GM18511 (cell line): ENCODE measurements around the gene IL27RA.
"Not testable (repeated sequence)": the region's sequence is repeated elsewhere in the genome, so short reads cannot be mapped to it uniquely, and the experiment has no call there.

ENCODE experiments used
- ATAC-seq: cut with Tn5 transposase; IDR thresholded peaks from one replicate; pipeline ENCODE4 v1.9.1; 2021; ENCODE audit warnings: mild to moderate bottlenecking, moderate library complexity; ENCODE audit not compliant: unreplicated experiment

The IL27RA gene

GRCh38 chr19:14027856-14028450 lies 3.6 kb upstream of the IL27RA start, which contains the start of gene RLN3:
RLN3 (plus strand) TSS chr19:14028148; CDS start chr19:14028205, 57 bp downstream.
- ATAC-seq: no peak

GRCh38 chr19:14028901-14029300 lies 2.7 kb upstream of the IL27RA start:
- no peak for ATAC-seq

- no peak for ATAC-seq
Observed at GRCh38 chr19:14030997-14031718, 404 bp upstream of the IL27RA start.

- no peak for ATAC-seq
Observed at GRCh38 chr19:14033946-14034345, 2.4 kb downstream of the IL27RA start.

GRCh38 chr19:14035159-14035558 lies 3.6 kb downstream of the IL27RA start:
- not testable (repeated sequence) for ATAC-seq

- ATAC-seq: no peak
Observed at GRCh38 chr19:14035706-14036105, 4.1 kb downstream of the IL27RA start.

GRCh38 chr19:14039181-14039580 lies 7.6 kb downstream of the IL27RA start:
- ATAC-seq: no peak

GRCh38 chr19:14042659-14043608 lies 11.4 kb downstream of the IL27RA start:
- ATAC-seq: not testable (repeated sequence)

- not testable (repeated sequence) for ATAC-seq
Observed at GRCh38 chr19:14047866-14048265, 16.3 kb downstream of the IL27RA start.

GRCh38 chr19:14048443-14049153 lies 17.0 kb downstream of the IL27RA start:
- ATAC-seq: no peak

- ATAC-seq: no peak
Observed at GRCh38 chr19:14050512-14050911, 18.9 kb downstream of the IL27RA start.

GRCh38 chr19:14050961-14051360 lies 19.4 kb downstream of the IL27RA start:
- not testable (repeated sequence) for ATAC-seq

- no peak for ATAC-seq
Observed at GRCh38 chr19:14051980-14052379, 20.4 kb downstream of the IL27RA start.

- no peak for ATAC-seq
Observed at GRCh38 chr19:14052470-14052869, 20.9 kb downstream of the IL27RA start.

- no peak for ATAC-seq
Observed at GRCh38 chr19:14053032-14053431, 21.5 kb downstream of the IL27RA start.

GRCh38 chr19:14053500-14053899 lies 21.9 kb downstream of the IL27RA start:
- ATAC-seq: no peak

- no peak for ATAC-seq
Observed at GRCh38 chr19:14054099-14054498, 22.5 kb downstream of the IL27RA start.

GRCh38 chr19:14054721-14055120 lies 23.2 kb downstream of the IL27RA start:
- ATAC-seq: no peak

GRCh38 chr19:14055396-14055795 lies 23.8 kb downstream of the IL27RA start:
- no peak for ATAC-seq

GRCh38 chr19:14056069-14056666 lies 24.6 kb downstream of the IL27RA start:
- no peak for ATAC-seq
